GM19025 (cell line): ENCODE results near the gene HIRA.

Experiments used
- ATAC-seq: cut with Tn5 transposase; IDR thresholded peaks from one replicate; pipeline ENCODE4 v1.9.1; 2021; ENCODE audit warnings: mild to moderate bottlenecking, low read depth, moderate library complexity; ENCODE audit not compliant: unreplicated experiment

The HIRA gene

DNA sequence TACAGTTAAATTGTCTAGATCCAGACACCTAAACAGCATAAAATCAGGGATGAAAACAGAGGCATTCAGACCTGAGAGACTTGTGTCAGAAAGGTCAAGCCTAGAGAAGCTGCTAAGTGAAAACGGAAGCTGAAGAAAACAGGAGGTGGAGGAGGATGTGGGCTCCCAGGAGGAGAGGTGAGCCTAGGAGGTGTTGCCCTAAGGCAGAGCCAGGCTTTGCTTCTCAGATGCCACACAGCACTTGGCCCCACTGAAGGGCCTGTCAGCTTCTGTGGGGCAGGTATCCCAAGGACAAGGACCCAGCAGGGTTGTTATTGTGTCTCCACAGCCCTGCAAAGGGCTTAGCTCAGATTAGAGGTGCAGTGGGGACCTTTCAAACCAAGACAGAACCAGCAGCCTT lies 33.0 kb upstream of the HIRA start:
- no peak for ATAC-seq

DNA sequence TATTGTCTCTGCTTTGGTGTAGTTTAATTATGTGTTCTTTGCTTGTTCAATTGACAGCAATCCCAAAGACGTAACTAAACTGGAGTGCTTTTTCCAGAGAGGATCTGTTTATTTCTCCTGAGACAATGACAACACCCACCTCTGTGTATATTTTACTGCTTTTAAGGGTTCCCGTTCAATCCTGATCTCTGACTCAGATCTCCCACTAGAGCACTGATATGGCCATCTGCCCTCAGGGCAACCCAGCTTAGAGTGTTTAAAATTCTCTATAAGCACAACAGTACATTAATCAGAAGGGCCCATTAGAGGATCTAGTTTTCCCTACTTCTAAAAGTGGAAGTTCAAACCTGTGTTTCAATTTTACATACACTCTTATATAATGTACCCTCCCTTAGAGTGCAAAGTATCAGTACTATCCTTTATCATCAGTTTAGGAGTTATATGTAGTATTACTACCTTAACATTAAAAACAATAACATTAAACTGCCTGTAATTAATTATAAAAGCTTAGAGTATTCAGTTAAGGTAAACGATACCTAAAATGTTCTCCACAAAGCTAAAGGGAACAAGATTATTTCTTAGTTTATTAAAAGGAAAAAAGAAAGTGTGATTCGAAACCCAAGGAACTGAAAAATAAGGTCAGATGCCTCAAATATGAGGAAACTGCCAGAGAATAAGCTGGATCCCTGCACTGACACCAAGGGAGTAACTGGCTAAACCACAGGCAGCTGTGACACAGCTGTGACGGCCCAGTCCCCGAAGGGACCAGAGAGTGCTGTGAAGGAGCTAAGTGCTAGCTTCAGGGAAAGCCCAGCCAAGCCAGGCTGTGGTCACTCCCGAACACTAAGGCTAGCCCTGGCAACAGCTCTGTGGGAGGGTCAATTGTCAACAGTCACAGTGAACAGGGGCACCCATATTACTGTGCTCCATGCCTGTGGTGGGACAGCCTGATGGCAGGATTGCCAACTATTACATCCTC lies 32.2 kb upstream of the HIRA start:
- ATAC-seq = no peak

DNA sequence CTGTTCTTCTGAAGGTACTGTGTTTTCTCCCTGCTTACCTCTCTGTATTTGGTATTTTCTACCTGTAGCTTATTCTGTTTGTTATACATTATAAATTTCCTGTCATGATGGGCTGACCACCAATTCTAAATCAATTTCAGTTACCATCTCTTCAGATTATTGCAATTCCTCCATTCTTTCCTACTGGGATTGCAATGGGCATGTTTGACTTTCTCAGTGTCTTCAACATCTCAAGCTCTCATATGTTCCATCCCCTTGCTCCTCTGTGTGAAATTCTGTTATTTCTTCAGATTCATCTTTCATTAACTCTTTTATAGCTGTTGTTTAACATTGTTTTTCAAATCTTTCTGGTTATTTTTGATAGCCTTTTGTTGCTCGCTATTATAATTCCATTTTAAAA lies 31.5 kb upstream of the HIRA start:
- no peak for ATAC-seq

DNA sequence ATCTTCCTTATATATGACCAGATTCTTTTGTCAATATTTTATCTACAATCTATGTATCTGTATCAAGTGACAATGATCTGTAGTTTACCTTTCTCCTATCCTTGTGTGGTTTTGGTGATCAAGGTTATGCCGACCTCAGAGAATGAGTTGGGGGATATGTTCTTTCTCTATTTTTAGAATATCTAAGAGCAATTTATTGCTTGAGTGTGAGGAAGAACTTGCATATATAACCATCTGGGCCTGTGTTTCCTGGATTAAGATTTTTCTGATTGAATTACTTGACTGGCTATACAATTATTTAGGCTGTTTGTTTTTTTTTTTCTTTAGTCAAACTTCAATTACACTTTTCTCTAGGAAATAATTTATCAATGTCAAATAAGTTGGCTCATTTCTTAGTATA lies 30.0 kb upstream of the HIRA start:
- ATAC-seq = no peak

DNA sequence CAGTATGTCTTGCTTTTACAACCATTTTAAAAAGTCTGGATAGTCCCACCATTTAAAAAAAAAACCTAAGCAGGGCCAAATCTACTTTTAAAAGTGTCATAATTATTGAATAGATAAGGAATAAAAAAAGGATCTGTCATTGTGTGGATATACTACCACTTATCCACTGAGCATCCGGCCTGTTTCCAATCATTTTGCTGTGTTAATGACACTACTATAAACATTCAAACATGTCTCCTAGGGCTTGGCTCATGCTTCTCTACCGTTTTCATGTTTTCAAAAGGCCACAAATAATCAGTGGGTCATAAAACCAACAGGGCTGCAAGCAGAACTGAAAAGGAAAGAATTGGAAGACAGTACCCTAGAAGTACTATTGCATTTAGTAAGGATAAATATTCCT lies 28.5 kb upstream of the HIRA start:
- no peak for ATAC-seq

DNA sequence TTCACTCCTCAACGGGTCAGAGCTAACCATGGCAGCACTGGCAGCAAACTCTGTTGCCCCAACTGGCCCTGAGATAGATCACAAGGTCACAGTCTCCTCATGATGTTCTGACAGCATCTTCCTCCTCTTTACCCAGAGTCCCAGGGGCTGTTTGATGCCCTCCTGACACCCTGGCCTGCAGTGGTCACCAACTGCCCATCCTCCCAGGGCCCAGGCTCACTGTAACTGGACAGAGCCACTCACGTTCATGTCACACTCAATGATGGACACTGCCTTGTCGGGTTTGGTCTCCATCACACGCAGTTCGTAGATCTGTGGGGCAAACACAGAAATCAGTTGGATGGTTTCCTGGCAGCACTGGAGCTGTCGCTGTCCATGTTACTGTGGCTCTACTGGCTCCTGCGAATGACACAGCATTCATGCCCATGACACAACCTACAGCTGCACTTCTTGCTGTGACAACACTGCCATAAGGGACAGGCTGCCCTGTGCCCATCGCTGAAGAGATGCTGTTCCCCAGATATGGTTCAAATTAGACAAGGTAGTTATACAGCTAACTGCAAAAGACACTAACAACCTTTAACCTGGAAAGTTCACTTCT lies 26.4 kb upstream of the HIRA start:
- no peak for ATAC-seq

DNA sequence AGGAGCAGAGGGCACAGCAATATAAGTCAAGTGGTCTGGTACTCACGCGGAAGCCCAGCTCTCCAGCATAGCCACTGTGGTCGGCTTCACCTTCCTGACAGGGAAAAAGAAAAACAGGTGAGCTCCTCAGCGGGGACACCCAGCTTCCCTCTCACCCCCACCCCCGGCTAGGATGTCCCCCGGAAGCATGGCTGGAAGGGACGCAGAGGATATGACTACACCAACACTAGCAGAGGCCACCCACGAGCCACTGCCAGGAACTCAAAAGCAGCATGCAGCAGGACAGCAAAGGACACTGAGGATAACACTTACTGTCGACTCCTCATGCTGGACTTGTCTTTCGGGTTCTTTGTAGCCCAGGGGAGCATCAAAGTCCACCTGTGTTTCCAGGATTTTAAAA lies 25.0 kb upstream of the HIRA start:
- ATAC-seq = no peak

DNA sequence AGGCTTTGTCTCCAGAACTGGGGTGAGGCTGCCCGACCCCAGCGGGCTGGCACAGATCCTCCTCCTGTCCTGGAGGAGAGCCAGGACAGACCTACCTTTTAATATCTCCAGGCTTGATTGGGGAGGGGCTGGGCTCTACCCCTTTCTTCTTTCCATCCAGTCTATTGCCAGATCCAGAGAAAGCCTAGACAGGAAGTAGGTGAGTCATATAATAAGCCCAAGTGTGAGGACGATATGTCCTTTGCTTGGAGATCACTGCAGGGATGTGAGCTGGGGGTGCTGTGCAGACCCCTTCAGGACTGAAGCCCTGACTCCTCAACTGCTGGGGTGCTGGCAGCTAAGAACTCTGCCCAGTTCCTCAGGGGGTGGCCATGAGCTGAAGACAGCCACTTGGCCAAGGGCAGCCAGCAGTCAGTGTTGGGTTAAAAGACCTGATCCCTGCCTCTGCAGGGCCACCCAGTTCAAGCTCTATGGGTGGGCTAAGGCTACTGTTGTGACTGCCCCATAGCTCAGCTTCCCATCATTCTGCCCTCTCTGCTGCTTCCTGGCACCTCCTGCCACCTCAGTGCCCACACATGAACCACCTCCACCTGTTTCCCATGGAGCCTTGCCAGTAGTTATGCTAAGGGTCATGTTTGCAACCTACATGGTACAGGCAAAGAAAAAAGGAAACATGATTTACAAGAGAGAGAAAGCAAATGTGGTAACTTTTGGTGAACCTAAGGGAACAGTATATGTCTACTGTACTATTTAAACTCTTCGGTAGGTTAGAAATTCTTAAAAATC lies 24.2 kb upstream of the HIRA start:
- no peak for ATAC-seq

DNA sequence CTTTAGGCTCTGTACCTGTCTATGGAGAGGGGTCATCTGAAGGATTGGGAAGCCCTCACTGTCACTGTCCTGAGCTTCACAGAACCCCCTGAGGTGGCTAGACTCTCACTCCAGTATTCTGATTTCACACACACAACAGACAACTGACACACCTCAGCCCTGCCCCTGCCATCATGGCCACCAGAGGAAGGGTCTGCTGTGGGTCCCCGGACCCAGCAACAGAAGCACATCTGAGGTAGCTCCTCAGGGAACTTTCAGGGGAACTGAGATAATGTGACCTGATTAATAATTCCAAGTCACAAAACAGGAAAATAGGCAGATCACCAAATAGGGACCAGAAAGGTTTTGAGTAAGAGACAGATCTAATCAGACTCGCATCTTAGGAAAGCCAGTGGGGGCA lies 23.5 kb upstream of the HIRA start:
- ATAC-seq = no peak

DNA sequence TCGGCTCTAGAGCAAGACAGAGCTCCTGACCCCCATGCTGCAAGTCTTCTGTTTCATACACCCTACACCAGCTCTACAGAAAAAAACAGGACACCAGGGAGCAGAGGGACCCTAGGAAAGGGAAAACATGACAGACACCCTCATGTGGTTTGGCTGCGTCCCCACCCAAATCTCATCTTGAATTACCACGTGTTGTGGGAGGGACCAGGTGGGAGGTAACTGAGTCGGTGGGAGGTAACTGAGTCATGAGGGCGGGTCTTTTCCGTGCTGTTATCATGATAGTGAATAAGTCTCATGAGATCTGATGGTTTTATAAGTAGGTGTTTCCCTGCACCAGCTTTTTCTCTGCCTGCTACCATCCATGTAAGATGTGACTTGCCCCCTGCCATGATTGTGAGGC lies 22.6 kb upstream of the HIRA start:
- ATAC-seq = no peak

DNA sequence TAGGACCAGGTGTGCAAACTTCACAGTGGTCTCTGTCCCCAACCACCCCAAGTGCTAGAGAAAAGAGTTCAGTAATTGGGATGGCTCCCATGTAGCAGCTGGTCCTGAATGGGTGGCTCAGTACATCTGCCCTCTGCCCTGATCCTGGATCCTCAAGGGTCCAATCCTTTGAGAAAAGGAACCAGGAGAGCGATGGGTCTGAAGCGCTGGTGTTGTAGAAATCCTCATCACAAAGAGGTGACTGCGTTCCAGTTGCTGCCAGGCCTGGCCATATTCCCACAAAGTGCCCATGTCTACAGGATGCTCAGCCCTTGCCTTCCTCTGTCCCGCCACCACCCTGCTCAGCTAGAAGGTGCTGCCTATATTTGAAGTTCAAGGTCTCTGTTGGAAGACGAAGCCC lies 22.2 kb upstream of the HIRA start:
- no peak for ATAC-seq

DNA sequence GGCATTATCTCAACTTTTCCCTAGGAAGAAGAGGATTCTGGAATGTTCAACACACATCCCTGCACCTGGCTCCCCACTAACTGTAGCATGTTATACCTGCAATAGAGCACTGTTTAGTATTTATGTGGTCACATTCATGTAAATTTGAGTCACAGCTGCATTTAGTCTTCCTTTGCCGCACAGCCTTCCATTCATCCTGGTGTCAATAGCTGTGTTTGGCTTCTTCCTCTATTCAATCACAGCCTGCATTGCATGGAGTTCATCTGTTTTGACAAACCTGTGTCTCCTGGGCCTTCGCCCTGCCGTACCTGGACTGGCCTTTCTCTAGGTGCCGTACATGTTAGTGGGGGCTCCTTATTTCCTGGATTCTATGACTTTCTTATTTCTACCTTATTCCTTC lies 20.0 kb upstream of the HIRA start:
- no peak for ATAC-seq

DNA sequence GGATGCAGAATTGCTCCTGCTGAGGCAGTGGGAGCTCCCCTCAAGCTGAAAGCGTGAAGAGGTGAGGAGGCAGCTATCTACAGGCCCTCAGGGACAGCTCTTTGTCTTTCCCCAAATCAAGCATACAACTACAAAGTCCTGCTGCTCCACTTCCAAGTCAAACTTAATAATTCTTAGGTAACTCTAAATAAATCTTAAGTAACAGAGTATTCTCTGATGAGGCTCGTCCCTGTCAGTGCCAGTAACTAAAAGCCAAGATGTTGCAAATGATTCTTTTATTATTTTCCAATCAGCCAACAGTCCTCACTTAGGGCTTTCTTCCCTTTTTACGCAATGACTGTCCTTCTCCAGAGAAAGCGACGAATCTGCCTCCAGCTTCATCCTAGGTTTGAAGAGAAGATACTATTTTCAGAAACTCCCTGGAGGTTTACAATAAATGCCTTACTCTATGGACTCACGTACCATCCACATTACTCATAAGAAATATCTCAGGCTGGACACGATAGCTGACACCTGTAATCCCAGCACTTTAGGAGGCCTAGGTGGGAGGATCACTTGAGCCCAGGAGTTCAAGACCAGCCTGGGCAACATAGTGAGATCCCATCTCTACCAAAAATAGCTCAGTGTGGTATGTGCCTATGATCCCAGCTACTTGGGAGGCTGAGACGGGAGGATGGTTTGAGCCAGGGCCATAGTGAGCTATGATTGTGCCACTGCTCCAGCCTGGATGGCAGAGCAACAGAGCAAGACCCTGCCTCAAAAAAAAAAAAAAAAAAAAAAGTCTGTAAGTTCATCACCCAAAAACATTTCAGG lies 19.0 kb upstream of the HIRA start:
- ATAC-seq = no peak

DNA sequence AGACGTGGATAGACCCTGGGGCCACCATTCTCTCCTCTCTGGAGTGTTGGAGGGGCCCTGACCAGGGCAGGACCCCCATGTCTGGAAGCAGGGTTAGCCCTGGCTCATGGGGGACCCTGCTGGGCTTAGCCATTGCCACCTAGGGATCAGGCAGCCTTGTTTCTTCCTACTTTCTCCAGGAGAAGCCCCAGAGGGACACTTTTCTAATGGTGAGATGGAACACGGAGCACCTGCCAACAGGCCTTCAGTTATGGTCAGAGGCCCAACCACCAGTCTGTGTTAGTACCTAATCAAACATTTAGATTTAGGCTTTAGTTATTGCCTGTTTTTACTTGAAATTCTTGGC lies 17.9 kb upstream of the HIRA start:
- ATAC-seq = no peak

DNA sequence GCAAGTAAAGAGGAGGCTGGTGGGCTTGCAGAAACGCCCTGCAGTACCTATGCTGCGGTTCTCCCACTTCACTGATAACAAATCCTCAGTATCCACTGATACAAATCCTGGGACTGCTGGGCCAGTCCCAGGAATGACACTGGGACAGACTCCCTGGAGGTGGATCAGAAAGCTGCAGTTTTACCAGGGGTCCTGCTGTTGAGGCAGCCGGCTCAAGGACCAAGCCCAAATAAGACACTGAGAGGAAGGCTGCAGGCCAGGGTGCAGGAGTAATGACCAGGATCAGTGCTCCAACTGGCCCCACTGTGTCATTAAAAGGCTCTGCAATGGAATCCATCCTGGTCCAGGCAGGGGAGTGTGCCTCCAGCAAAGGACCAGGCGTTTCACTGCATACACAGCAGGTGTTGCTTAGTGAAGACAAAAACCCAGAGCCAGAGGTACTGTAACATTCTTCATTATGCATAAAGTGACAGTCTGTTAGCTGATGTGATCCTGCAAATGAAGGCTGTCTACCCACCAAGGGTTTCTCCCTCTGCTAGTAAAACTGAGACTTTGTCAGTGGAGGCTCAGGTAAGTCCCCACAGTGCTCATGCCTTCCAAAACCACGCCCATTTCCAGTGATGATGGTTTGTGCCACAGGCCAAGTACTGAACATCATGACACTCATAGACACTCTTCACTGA lies 17.3 kb upstream of the HIRA start:
- no peak for ATAC-seq

DNA sequence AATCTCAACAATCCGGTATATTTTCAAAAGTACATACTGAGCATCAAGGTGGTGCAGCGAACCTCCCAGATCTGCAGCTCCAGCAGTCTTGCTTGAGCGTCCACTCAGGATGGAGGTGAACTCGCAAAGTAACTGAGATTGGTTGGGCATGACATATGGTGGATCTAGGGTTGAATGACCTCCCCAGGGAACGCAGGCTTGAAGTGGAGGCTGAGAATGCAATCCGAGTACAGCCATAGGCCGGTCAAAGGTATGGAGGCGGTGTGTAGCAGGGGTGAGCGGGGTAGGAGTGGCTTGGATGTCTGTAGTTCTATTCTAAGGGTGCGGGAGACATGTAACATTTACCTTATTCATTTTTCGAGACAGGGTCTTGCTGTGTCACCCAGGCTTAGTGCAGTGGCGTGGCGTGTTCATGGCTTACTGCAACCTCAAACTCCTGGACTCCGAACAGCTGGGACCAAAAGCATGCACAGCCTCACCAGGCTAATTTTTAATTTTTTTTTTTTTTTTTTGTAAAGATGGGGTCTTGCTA lies 16.6 kb upstream of the HIRA start:
- no peak for ATAC-seq

DNA sequence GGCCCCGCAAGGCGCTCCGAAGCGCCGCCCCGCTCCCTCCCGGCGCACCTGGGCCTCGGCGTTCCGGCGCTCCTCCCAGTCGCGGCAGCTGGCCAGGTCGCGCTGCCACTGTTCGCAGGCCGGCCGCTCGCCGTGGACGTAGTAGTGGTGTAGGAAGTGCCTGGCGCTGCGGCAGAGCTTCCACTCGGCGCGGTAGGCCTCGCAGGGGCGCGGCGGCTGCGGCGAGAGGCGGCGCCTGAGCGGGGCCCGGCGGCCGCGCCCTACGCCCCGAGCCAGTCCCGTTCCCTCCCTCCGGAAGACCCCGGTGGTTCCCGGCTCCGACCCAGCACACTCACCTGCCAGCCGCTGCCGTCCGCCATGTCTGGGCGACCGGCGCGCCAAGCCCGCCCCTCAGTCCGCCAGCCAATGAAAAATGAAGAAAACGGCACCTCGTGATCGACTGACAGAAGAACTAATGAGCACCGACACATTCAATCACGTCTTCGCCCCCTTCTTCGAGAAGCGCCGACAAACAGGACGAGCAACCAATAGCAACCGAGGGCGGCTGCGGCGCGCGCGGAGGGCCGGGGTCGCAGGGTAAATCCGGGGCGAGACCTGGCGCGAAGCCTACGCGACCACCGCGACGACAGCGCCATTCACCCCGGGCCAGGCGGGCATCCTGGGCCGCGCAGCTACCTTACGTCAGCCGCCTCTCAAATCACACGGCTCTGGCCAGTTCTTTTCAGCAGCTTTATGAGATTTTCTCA lies 16.0 kb upstream of the HIRA start, which contains the start of gene C22orf39:
Gene C22orf39 (minus strand): TSS at position 382 of the 746 bp plus-strand sequence. CDS start 23 bp downstream, at position 359.
- peak; percentile 77 for ATAC-seq

DNA sequence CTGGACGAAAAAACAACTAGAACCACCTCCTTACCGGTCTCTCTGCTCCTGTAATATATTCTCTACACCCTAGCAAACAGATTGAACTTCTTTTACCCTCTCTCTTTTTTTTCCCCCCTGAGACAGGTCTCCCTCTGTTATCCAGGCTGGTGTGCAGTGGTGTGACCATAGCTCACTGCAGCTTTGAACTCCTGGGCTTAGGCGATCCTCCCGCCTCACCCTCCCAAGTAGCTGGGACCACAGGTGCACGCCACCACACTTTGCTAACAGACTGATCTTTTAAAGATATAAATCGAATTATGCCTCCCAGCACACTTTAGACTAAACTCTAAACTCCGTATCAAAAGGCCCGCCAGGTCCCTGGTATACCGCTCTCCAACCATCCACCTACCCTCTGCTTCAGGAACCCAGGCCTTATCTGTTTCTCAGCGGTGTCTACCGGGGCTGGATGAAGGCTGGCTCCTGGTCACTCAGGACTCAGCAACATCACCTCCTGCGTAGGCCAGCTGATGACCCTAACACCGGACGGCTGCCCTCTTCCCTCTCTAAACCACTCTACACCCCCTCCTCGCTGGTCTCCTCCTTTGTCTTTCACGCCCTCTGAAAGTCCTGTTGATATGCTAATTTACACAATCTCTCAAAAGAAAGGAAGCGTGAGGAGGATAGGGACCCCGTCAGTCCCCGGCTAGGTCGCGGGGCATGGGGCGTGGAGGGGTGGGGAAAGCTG lies 15.2 kb upstream of the HIRA start:
- ATAC-seq = no peak
